VCaP (cell line): ENCODE results near the gene RHOD.

Experiments used
- H3K27ac ChIP-seq: fragments of 450-650 bp; 2 replicates; pipeline ENCODE4 v1.5.1; 2017
- TF ChIP-seq, protein P1 (sequence below): fragments of 450-650 bp; conservative IDR thresholded peaks from 2 replicates; pipeline ENCODE4 v1.5.1; 2017; ENCODE audit warnings: mild to moderate bottlenecking, moderate library complexity

The RHOD gene

GRCh38 chr11:67118181-67118766 lies 61.6 kb downstream of the RHOD start:
- peak overlapping the region; percentile 99 for H3K27ac ChIP-seq

GRCh38 chr11:67118801-67119584 lies 62.3 kb downstream of the RHOD start, which contains the start of gene KDM2A:
TSS of gene KDM2A (plus strand) at chr11:67119263. CDS start at chr11:67121317, 2,054 bp downstream.
- TF ChIP-seq, protein P1, sequence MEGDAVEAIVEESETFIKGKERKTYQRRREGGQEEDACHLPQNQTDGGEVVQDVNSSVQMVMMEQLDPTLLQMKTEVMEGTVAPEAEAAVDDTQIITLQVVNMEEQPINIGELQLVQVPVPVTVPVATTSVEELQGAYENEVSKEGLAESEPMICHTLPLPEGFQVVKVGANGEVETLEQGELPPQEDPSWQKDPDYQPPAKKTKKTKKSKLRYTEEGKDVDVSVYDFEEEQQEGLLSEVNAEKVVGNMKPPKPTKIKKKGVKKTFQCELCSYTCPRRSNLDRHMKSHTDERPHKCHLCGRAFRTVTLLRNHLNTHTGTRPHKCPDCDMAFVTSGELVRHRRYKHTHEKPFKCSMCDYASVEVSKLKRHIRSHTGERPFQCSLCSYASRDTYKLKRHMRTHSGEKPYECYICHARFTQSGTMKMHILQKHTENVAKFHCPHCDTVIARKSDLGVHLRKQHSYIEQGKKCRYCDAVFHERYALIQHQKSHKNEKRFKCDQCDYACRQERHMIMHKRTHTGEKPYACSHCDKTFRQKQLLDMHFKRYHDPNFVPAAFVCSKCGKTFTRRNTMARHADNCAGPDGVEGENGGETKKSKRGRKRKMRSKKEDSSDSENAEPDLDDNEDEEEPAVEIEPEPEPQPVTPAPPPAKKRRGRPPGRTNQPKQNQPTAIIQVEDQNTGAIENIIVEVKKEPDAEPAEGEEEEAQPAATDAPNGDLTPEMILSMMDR: peak; percentile 20
- H3K27ac ChIP-seq: peak within 1 kb of the TSS; percentile 99

More at GRCh38 chr11:67118181-67118766, 61.6 kb downstream of the RHOD start:
- TF ChIP-seq, protein P1: no peak

DNA sequence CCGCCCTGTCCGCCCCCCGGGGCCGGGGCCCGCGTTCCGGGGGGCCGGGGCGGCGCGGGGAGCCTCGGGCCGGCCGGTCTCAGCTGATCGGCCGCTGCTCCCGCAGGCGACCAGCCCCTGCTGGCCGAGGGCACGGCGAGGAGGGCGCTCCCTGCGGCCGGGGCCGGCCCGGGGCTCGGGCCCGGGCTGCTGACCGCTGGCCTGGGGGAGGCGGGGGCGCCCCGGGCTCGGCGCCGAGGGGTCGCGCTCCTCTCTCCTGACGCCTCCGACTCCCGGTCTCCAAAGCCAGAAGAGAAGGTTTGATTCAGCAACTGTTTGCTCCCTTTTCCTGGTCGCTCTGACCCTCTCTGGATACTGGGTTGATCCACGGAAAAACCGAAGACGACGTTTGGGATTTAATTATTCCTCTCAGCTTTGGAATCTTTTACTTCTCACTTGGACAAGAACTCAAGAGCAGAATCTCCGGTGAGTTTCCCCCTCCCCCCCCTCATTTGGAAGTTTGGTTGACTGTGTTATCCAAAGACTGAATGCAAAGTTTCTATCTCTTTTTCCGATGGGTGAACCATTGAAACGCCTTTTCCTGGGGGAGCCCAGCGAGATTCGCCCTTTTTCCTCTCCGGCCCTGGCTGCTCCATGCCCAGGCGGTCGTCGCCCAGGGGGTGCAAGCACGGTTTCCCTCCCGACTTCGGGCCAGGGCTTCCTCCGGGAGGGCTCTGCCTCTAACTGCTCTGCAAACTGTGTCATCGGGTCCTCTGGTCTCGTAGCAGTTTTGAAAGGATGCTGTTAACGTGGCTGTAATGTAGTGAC lies 63.1 kb downstream of the RHOD start:
- H3K27ac ChIP-seq: peak overlapping the region; percentile 99
- TF ChIP-seq, protein P1: peak; percentile 69

DNA sequence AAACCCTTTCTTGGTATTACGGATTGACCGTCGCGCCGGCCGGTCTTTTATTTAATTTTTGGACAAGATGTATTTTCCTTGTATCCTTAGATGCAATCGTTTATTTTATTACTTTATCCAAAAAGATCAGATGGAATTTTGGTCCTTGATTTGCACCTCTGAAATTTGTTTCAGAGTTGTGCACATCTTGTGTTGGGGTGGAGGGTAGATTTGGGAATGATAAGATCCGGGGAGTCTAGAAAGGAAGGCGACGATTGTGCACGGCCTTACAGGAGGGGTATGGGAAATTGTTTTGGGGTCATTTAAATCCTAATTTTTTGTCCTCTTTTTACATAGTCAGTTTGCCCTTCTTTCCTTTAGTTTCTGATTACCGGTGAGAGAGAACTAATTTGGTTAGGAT lies 63.8 kb downstream of the RHOD start:
- H3K27ac ChIP-seq: peak overlapping the region; percentile 99
- TF ChIP-seq, protein P1: no peak

GRCh38 chr11:67120881-67121710 lies 64.4 kb downstream of the RHOD start:
- H3K27ac ChIP-seq: peak overlapping the region; percentile 99
- TF ChIP-seq, protein P1: no peak
